HFFc6 (cell line): ENCODE results near the gene CSNK1G1. TPM values are rescaled to one million over a fixed set of nuclear protein-coding genes. Genes with fewer than 3 reads are reported as not detected.

Experiments used
- DNase-seq: peaks from one replicate; pipeline ENCODE4 v3.0.0-alpha.2; 2018
- H3K27ac Mint-ChIP-seq: 2 replicates; pipeline ENCODE4 v1.8.0; 2020; ENCODE audit warnings: mild to moderate bottlenecking, mixed read lengths
- H3K27me3 Mint-ChIP-seq: 2 replicates; pipeline ENCODE4 v1.8.0; 2021; ENCODE audit warnings: mild to moderate bottlenecking, moderate library complexity, mixed read lengths; ENCODE audit not compliant: insufficient read depth
- H3K36me3 Mint-ChIP-seq: 2 replicates; pipeline ENCODE4 v1.8.0; 2021; ENCODE audit warnings: low read depth, mixed read lengths
- H3K4me1 Mint-ChIP-seq: 2 replicates; pipeline ENCODE4 v1.8.0; 2020; ENCODE audit warnings: low read depth, mixed read lengths
- H3K4me3 Mint-ChIP-seq: 2 replicates; pipeline ENCODE4 v1.8.0; 2020; ENCODE audit warnings: mild to moderate bottlenecking, moderate library complexity, mixed read lengths
- H3K9me3 Mint-ChIP-seq: 2 replicates; pipeline ENCODE4 v1.8.0; 2020; ENCODE audit warnings: mild to moderate bottlenecking, mixed read lengths
- CTCF ChIP-seq: fragments of 200-600 bp; sonication (generic); IDR thresholded peaks from 2 replicates; pipeline ENCODE4 v1.5.0; 2021; ENCODE audit warnings: antibody characterized with exemption, mild to moderate bottlenecking
- total RNA-seq, 6 experiments: library from RNA; stranded (reverse); fragmentation: NEBNext Ultra II Directional; extraction: Animal tissue kit (Norgen Biotek cat#: 25700); gene quantifications; 2 replicates in 1 of 6; 3 replicates in 5 of 6; pipeline ENCODE4 v1.2.3, GENCODE V29; 2021

CSNK1G1 gene
- total RNA-seq, 6 experiments from 2014 or later, result 16.4 to 20.5 (median 18.6) TPM

GRCh38 chr15:64132217-64132616 is 223.8 kb downstream of the CSNK1G1 start:
- no peaks in the 10 kb centered on the region for H3K4me1 Mint-ChIP-seq
- no peak overlapping the region for H3K4me3 Mint-ChIP-seq
- no peak for TF ChIP-seq CTCF
- H3K9me3 Mint-ChIP-seq, result no peaks in the 10 kb centered on the region
- DNase-seq, result no peak
- peaks cover 56% of the 10 kb centered on the region for H3K36me3 Mint-ChIP-seq
- no peak overlapping the region for H3K27ac Mint-ChIP-seq
- no peaks in the 10 kb centered on the region; the same call in 1 of the 2 replicates for H3K27me3 Mint-ChIP-seq

GRCh38 chr15:64131547-64131946 is 224.4 kb downstream of the CSNK1G1 start:
- Mint-ChIP-seq H3K4me3 (no peak overlapping the region), H3K36me3 (peaks cover 52% of the 10 kb centered on the region), H3K27me3 (no peaks in the 10 kb centered on the region; the same call in 1 of the 2 replicates), H3K4me1 (no peaks in the 10 kb centered on the region), H3K9me3 (no peaks in the 10 kb centered on the region), H3K27ac (no peak overlapping the region)
- no peak for DNase-seq
- TF ChIP-seq CTCF, result no peak

- no peak for TF ChIP-seq CTCF
- peaks cover 55% of the 10 kb centered on the region for H3K36me3 Mint-ChIP-seq
- no peaks in the 10 kb centered on the region for H3K9me3 Mint-ChIP-seq
- no peak overlapping the region for H3K4me3 Mint-ChIP-seq
- no peaks in the 10 kb centered on the region for H3K27me3 Mint-ChIP-seq
- no peak overlapping the region for H3K27ac Mint-ChIP-seq
- no peak for DNase-seq
- H3K4me1 Mint-ChIP-seq, result no peaks in the 10 kb centered on the region
Measured at GRCh38 chr15:64130159-64130558, 225.8 kb downstream of the CSNK1G1 start.

- Mint-ChIP-seq H3K27me3 (no peaks in the 10 kb centered on the region), H3K36me3 (peaks cover 47% of the 10 kb centered on the region), H3K4me1 (no peaks in the 10 kb centered on the region), H3K4me3 (no peak overlapping the region), H3K27ac (no peak overlapping the region), H3K9me3 (no peaks in the 10 kb centered on the region)
- no peak for TF ChIP-seq CTCF
- no peak for DNase-seq
Measured at GRCh38 chr15:64127521-64128270, 228.3 kb downstream of the CSNK1G1 start.

- Mint-ChIP-seq H3K27me3 (no peaks in the 10 kb centered on the region), H3K4me3 (no peak overlapping the region), H3K4me1 (no peaks in the 10 kb centered on the region), H3K9me3 (no peaks in the 10 kb centered on the region), H3K27ac (no peak overlapping the region), H3K36me3 (peaks cover 36% of the 10 kb centered on the region)
- DNase-seq, result no peak
- TF ChIP-seq CTCF, result no peak
Measured at GRCh38 chr15:64125978-64126377, 230.0 kb downstream of the CSNK1G1 start.
